OCI-LY1 (cell line): ENCODE measurements around the gene TEX30.

Experiments
- H2AFZ ChIP-seq: fragments of 200-600 bp; sonication (generic), shearing (Covaris generic); 2 replicates; pipeline ENCODE4 v1.6.0; 2014; ENCODE audit warnings: antibody characterized with exemption, mild to moderate bottlenecking, low read length
- H3F3A ChIP-seq: fragments of 200-600 bp; sonication (generic), shearing (Covaris generic); 2 replicates; pipeline ENCODE4 v1.6.0; 2014; ENCODE audit warnings: mild to moderate bottlenecking, antibody characterized with exemption, low read length, moderate library complexity; ENCODE audit not compliant: insufficient read depth
- H3K27ac ChIP-seq: fragments of 200-600 bp; sonication (generic); 2 replicates; pipeline ENCODE4 v1.5.1; 2014; ENCODE audit warnings: low read length, mixed run types, mild to moderate bottlenecking, low read depth; ENCODE audit not compliant: poor library complexity, severe bottlenecking
- H3K27me3 ChIP-seq: fragments of 200-600 bp; sonication (generic); 2 replicates; pipeline ENCODE4 v1.6.0; 2014; ENCODE audit warnings: antibody characterized with exemption, mild to moderate bottlenecking, low read length, moderate library complexity; ENCODE audit not compliant: insufficient read depth
- H3K36me3 ChIP-seq: fragments of 200-600 bp; sonication (generic); 2 replicates; pipeline ENCODE4 v1.6.1; 2014; ENCODE audit warnings: mild to moderate bottlenecking, antibody characterized with exemption, low read length, moderate library complexity, mixed read lengths; ENCODE audit not compliant: insufficient read depth
- H3K4me1 ChIP-seq: fragments of 200-600 bp; sonication (generic); 2 replicates; pipeline ENCODE4 v1.5.1; 2014; ENCODE audit warnings: mild to moderate bottlenecking, low read length, moderate library complexity; ENCODE audit not compliant: insufficient read depth, severe bottlenecking
- H3K4me2 ChIP-seq: fragments of 200-600 bp; sonication (generic), shearing (Covaris generic); 2 replicates; pipeline ENCODE4 v1.6.1; 2014; ENCODE audit warnings: low read length
- H3K4me3 ChIP-seq: fragments of 200-600 bp; sonication (generic); 2 replicates; pipeline ENCODE4 v1.5.1; 2014; ENCODE audit warnings: low read length, low read depth, mild to moderate bottlenecking, mixed read lengths; ENCODE audit not compliant: poor library complexity, severe bottlenecking
- H3K79me2 ChIP-seq: fragments of 200-600 bp; shearing (Covaris generic); 2 replicates; pipeline ENCODE4 v1.6.1; 2016; ENCODE audit warnings: mixed run types, low read length, mixed read lengths; ENCODE audit not compliant: insufficient read depth
- H3K9ac ChIP-seq: fragments of 200-600 bp; sonication (generic), shearing (Covaris generic); 2 replicates; pipeline ENCODE4 v1.6.1; 2014; ENCODE audit warnings: mild to moderate bottlenecking, low read length, mixed read lengths
- H3K9me2 ChIP-seq: fragments of 200-600 bp; sonication (generic), shearing (Covaris generic); 2 replicates; pipeline ENCODE4 v1.6.1; 2014; ENCODE audit warnings: low read depth, mild to moderate bottlenecking, low read length, mixed read lengths
- H3K9me3 ChIP-seq: fragments of 200-600 bp; shearing (Covaris generic); 2 replicates; pipeline ENCODE4 v1.6.1; 2014; ENCODE audit warnings: low read length, mixed read lengths
- H4K20me1 ChIP-seq: fragments of 200-600 bp; sonication (generic), shearing (Covaris generic); 2 replicates; pipeline ENCODE4 v1.6.0; 2016; ENCODE audit warnings: mild to moderate bottlenecking, low read length; ENCODE audit not compliant: insufficient read depth
- CTCF ChIP-seq: fragments of 200-600 bp; sonication (generic), shearing (Covaris generic); IDR thresholded peaks from 2 replicates; pipeline ENCODE4 v1.5.1; 2017; ENCODE audit warnings: mild to moderate bottlenecking, antibody characterized with exemption, low read length, moderate library complexity, mixed read lengths
- EZH2 ChIP-seq: fragments of 200-600 bp; sonication (generic), shearing (Covaris generic); IDR thresholded peaks from 2 replicates; pipeline ENCODE4 v1.8.0; 2017; ENCODE audit warnings: borderline replicate concordance, mixed run types, mild to moderate bottlenecking, antibody characterized with exemption, low read length, moderate library complexity, mixed read lengths

Gene TEX30

GRCh38 chr13:102816708-102817107 lies 43.1 kb upstream of the TEX30 start:
- Histone ChIP-seq H3K9me3 (no peaks in the 10 kb centered on the region), H4K20me1 (no peaks in the 10 kb centered on the region), H3K4me2 (no peak overlapping the region), H3K79me2 (no peaks in the 10 kb centered on the region), H3K27ac (no peak overlapping the region), H3K27me3 (no peaks in the 10 kb centered on the region), H3K4me1 (no peaks in the 10 kb centered on the region), H2AFZ (no peak overlapping the region), H3K9me2 (no peaks in the 10 kb centered on the region), H3K4me3 (no peak overlapping the region), H3K36me3 (no peaks in the 10 kb centered on the region), H3F3A (no peaks in the 10 kb centered on the region), H3K9ac (no peak overlapping the region)
- no peak for TF ChIP-seq EZH2
- no peak for TF ChIP-seq CTCF

- no peaks in the 10 kb centered on the region for H3K36me3 ChIP-seq
- no peak overlapping the region for H3K4me3 ChIP-seq
- no peaks in the 10 kb centered on the region for H3F3A ChIP-seq
- TF ChIP-seq CTCF (no peak), EZH2 (no peak)
- no peak overlapping the region for H3K27ac ChIP-seq
- no peaks in the 10 kb centered on the region for H3K79me2 ChIP-seq
- H3K4me2 ChIP-seq, result no peak overlapping the region
- no peaks in the 10 kb centered on the region; the same call in 1 of the 2 replicates for H3K27me3 ChIP-seq
- H3K9me2 ChIP-seq, result no peaks in the 10 kb centered on the region
- no peaks in the 10 kb centered on the region for H4K20me1 ChIP-seq
- no peak overlapping the region for H3K9ac ChIP-seq
- no peak overlapping the region for H2AFZ ChIP-seq
- no peaks in the 10 kb centered on the region for H3K9me3 ChIP-seq
- no peaks in the 10 kb centered on the region for H3K4me1 ChIP-seq
Observed at GRCh38 chr13:102815788-102816187, 42.2 kb upstream of the TEX30 start.

- H3K4me1 ChIP-seq, result no peaks in the 10 kb centered on the region
- H2AFZ ChIP-seq, result no peak overlapping the region
- no peak overlapping the region for H3K27ac ChIP-seq
- no peaks in the 10 kb centered on the region; the same call in 1 of the 2 replicates for H3K27me3 ChIP-seq
- 0 out of 2 replicates have a peak, but pooled peaks cover 3% of the 10 kb centered on the region for H3K9me3 ChIP-seq
- H3K9ac ChIP-seq, result no peak overlapping the region
- H3F3A ChIP-seq, result no peaks in the 10 kb centered on the region
- H3K9me2 ChIP-seq, result no peaks in the 10 kb centered on the region
- H3K79me2 ChIP-seq, result no peaks in the 10 kb centered on the region
- H4K20me1 ChIP-seq, result no peaks in the 10 kb centered on the region
- no peak for TF ChIP-seq EZH2
- TF ChIP-seq CTCF, result no peak
- no peaks in the 10 kb centered on the region for H3K36me3 ChIP-seq
- no peak overlapping the region for H3K4me3 ChIP-seq
- H3K4me2 ChIP-seq, result no peak overlapping the region
Observed at GRCh38 chr13:102814793-102815192, 41.2 kb upstream of the TEX30 start.
